HG03460 (cell line): ENCODE data around the gene SLC38A3.

Experiments
- ATAC-seq: cut with Tn5 transposase; IDR thresholded peaks from one replicate; pipeline ENCODE4 v1.9.1; 2021; ENCODE audit not compliant: unreplicated experiment

Gene SLC38A3

DNA sequence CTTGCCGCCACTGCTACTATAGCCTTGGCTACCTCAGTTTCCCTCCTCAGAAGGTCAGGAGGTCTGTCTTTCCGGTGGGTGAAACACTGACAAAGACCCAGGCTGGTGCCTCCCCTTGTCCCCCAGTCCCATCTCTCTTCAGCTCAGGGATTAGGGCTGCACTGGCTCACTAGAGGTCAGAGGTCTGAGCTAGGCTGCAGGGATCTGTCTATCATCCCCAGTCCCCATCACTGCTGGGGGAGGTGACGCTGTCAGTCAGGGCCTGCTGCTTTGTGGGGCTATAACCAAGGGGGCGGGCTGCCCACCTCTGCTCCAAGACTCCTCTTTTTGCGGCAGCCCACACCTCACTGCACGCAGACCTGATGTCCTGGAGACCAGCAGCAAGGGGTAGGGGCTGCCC is 36.3 kb upstream of the SLC38A3 start:
- ATAC-seq = no peak

DNA sequence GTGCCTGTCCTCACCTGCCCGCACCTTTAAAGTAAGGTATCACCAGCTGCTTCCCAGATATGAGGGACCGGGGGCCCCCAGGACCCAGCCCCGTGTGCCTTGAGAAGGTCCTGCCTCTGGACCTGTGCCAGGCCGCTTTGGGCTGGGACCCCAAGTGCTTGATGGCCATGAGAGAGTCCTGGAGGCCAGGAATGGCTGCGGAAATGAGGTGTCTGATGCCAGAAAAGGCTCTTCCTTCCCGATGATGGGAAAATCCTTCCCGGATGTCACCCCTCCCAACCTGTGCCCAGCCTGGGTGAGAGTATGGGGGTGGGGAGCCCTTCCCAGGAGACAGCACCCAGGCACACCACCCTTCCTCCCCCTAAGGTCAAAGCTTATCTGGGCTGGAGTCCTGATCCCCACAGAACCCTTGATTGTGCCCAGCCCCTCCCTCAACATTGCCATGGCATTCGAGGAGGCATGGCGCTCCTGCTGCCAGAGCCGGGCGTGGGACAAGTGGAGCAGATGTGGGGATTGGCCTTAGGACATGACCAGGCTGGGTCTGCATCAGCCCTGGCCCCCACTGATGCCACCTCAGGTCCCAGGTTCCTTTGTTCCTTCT is 35.7 kb upstream of the SLC38A3 start:
- no peak for ATAC-seq

DNA sequence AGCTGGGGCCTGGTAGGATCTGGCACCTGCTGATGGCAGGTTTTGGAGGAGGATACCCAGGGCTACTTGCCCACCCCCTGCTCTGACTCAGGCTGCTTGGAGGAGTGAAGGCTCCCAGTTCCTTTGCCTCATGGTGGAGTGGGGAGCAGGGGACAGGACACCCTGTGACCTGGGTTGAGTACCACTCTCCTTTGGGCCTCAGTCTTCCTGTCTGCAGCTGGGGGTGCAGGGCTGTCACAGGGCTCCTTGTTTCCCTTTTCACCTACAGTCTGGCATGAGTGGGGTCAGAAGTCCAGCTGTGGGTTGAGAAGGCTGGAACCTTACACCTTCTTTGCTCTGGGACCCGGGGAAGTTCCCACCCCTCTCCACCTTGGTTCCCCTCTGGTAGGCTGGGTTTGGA is 35.2 kb upstream of the SLC38A3 start:
- ATAC-seq = no peak

DNA sequence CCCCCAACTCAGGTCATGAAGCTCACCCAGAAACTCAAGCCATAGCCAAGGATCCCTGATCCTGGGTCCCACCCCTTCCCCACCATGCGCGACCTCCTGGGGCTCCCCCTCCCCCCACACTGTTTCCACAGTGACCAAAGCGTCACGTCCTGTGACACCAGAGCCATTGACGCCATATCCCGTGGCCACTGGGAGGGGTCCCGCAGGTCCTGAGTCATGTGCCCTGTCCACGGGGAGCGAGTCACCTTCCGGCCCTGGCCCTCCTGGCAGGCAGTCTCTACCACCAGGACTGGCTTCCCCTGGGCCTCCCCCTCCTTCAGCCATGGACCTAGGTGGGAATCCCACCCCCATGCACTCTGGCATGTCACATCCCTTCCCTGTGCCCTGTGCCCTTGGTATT is 34.4 kb upstream of the SLC38A3 start:
- no peak for ATAC-seq

DNA sequence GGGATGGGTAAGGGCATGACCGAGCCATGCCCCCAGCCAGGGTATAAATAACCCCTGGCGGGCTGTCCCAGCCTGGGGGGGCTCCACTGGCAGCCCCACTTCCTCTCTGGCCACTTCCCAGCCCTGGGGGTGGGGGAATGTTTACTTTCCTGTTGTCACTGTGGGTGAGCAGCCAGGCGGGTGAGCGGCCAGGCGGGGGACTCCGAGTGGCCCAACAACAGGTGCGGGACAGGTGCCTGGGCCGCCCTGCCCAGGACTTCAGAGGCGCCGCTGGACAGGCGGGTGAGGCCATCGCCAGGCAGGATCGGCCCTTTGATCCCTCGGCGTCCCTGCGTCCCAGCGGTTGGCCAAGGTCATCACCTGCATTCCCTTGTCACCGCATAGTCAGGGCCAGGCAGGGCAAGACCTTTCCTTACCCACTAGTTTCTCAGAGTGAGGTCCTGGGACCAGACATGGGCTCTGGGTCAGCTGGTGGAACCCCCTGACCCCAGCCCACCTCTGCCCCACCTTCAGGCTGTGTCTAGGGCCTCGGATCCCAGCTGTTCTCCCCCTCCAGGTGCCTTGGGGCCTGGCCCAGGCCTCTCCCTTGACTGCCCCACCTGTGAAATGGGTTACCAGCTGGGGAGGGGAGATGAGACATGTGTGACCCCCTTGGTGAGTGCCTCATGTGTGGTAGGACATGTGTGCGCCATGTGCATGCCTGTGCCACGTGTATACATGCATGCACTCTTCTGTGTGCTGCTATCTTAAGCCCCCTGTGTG is 33.4 kb upstream of the SLC38A3 start:
- no peak for ATAC-seq

DNA sequence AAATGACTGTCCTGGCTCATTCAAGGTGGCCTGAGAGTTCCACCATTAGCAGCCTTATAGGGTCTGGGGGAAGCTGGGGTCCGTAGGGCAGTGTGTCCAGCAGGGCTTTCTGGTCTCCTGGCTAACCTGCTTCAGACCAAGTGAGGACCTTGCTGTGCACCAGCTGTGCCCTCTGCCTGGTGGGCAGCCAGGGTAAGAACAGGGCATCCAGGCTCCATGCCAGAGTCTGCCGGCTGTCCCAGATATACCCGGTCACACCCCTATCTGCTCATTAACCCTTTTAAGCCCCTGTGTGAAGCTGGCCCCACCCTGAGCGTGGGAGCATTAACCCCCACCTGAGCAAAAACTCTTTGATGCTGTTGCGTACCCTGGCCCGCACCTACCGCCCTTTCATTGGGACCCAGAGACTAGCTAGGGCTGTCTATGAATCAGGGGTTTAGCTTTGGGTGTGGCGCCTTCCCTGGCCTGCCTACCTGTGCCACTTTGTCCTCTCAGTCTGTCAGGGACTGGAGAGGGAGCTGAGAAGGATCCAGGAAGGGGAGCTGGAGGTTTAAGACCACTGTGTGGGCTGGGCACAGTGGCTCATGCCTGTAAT is 32.3 kb upstream of the SLC38A3 start:
- ATAC-seq = no peak

DNA sequence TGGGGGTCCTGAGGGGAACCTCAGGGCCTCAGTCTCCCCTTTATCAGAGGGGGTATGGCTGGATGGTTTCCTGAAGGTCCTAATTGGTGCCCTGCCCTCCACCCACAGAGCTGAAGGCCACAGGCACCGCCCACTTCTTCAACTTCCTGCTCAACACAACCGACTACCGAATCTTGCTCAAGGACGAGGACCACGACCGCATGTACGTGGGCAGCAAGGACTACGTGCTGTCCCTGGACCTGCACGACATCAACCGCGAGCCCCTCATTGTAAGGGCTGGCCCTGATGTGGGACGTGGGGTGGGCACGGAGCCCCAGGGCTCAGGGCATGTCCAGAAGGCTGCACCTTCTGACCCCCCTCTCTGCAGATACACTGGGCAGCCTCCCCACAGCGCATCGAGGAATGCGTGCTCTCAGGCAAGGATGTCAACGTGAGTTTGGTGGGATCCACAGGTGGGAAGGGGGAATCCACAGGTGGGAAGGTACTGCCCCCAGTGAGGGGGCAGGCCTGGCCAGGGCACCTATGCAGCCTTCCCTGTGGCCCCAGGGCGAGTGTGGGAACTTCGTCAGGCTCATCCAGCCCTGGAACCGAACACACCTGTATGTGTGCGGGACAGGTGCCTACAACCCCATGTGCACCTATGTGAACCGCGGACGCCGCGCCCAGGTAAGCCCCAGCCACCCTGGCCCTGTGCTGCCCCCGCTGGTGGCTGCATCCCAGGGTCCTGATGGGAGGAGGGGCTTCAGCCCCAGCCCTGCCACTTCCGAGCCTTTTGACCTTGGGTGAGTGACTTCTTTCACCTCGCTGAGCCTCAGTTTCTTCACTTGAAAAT is 31.2 kb upstream of the SLC38A3 start:
- no peak for ATAC-seq

DNA sequence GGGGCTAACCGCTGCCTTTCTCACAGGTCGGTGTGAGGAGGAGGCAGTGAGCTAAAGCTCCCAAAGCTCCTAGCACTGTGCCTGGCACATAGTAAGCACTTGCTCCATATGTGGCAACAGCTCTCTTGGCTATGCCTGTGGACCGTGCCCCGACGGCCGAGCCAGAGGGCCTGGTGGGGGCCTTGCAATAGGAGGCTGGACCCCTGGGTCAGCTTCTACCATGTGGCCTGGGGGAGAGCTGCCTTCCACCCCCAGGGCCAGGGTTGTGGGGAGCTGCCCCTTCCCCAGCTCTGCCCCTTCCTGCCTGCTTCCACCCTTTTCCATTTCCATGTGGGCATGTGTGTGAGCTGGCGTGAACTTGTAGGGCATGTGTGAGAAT is 30.6 kb upstream of the SLC38A3 start:
- no peak for ATAC-seq

DNA sequence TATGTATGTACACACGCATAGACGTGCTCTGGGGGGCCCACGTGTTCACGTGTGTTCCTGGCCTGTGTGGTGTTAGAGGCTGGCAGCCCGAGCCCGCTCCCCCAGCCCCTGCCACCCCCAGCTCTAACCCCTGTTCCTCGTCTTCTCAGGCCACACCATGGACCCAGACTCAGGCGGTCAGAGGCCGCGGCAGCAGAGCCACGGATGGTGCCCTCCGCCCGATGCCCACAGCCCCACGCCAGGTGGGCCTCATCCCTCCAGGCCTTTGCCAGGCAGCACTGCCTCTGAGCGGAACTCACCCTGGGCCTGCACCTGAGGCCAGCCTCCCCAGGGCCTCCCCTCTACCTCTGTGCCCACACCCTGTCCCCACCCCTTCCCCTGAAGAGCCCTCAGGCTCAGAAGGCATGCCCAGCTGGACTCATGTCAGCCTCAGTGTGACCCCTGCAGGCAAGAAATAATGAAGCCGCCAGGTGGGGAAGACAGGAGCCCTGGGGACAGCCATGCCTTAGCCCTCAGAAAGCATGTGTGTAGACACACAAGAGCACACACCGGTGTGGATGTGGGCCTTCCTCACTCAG is 30.0 kb upstream of the SLC38A3 start:
- no peak for ATAC-seq

DNA sequence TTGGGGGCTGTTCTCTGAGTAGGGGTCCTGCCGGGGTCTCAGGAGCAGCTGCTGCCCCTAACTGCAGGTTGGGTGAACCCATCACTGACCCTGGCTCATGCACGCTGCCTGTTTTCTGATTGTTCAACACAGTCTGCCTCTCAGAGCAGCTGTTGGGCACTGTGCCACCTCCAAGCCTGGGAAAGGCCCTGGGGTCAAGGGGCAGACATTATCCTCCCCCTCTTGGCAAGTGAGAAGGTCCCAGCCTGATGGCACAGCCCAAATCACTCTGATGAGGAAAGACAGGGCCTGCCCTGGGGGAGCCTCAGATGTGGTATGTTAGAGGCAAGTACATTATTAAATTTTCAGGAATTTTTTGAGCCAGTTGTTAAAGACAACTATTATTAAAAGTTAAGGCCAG is 27.7 kb upstream of the SLC38A3 start:
- ATAC-seq = no peak

DNA sequence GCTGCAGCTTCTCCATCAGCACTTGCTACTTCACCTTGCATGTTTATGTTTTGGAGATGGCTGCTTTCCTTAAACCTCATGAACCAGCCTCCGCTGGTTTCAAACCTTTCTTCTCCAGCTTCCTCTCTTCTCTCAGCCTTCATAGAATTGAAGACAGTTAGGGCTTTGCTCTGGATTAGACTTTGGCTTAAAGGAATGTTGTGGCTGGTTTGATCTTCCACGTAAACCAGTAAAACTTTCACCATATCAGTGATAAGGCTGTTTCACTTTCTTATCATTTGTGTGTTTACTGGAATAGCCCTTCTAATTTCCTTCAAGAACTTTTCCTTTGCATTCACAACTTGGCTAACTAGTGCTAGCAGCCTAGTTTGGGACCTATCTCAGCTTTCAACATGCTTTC is 25.4 kb upstream of the SLC38A3 start:
- ATAC-seq = no peak

DNA sequence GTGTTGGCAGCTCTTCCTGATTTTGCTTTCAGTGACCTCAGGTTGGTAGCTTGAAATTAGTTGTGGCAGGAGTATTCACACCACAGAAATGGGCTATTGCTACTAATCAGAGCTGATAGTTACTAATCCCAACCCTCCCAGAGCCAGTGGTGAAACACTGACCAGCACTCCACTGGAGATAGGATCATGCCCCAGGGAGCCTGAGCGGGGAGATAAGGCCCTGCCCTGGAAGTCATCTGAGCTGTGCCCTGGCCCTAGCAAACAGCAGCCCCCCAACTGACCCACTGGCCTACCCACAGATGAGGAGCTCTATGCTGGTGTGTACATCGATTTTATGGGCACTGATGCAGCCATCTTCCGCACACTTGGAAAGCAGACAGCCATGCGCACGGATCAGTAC is 23.1 kb upstream of the SLC38A3 start:
- ATAC-seq = no peak

DNA sequence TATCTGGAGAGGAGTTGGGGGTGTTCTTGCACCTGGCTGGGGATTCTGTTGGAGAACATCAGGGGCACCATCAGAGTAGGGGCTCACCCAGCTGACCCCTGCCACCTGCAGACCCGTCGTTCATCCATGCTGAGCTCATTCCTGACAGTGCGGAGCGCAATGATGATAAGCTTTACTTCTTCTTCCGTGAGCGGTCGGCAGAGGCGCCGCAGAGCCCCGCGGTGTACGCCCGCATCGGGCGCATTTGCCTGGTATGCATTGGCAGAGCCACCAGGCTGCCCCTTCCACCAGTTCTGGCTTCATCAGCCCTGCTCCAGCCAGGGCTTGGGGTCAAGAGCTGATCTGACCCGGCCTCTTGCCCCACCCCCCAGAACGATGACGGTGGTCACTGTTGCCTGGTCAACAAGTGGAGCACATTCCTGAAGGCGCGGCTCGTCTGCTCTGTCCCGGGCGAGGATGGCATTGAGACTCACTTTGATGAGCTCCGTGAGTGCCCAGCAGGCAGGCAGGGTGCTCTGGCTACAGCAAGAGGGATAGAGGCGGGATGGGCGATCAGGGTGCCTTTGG is 22.5 kb upstream of the SLC38A3 start:
- ATAC-seq = no peak

DNA sequence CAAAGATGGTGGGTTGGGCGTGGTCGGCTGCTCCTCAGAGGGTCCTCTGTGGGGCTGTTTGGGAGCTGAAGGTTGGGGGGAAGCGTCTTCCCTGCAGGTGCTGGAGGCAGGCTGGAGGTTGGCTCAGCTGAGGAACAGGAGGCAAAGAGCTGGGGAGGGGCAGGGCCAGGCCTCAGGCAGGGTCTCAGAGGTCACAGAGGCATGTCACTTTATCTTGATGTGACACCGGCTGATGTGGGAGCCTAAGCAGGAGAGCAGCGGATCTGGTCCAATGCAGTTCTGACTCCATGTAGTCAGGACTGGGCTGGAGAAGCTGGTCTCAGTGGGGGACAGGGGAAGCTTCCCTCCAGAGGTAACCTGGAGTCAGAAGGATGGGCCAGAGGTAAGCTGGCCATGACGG is 21.3 kb upstream of the SLC38A3 start:
- no peak for ATAC-seq

DNA sequence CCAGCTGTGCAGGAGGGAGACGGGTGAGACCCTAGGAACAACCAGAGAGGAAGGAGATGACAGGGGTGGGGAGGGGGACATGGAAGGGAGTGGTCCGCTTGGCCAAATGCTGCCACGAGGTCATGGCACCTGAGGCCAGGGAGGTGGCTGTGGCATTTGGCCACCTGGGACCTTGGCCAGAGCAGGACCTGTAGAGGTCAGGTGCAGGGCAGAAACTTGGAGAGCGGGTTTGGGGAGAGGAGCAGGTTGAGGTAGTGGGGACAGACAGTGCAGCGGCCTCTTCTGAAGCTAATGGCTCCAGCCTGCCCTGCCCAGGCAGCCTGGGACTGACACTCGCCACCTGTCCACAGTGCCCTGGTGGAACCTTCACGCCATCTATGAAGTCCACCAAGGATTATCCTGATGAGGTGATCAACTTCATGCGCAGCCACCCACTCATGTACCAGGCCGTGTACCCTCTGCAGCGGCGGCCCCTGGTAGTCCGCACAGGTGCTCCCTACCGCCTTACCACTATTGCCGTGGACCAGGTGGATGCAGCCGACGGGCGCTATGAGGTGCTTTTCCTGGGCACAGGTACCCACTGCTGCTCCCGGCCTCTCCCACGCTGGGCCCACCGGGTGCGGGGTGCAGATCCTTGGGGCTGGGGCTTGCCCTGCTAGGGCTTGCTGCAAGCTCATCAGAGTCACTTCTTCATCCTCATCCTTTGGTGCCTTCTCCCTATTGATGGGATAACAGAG is 20.7 kb upstream of the SLC38A3 start:
- ATAC-seq = no peak

DNA sequence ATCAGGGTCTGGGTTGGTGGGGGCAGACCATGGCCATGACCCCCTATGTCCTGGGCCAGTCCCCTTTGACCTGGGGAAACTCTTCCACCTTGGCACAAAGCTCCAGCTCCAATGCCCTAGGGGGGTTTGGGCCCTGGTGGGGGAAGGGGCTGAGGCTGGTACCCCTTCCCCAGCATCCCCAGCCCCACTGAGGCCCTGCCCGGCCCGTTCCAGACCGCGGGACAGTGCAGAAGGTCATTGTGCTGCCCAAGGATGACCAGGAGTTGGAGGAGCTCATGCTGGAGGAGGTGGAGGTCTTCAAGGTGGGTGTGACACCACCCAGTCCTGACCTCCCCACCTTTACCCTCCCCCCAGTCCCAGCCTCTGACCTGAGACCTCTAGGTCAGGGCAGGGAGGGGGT is 19.8 kb upstream of the SLC38A3 start:
- no peak for ATAC-seq

DNA sequence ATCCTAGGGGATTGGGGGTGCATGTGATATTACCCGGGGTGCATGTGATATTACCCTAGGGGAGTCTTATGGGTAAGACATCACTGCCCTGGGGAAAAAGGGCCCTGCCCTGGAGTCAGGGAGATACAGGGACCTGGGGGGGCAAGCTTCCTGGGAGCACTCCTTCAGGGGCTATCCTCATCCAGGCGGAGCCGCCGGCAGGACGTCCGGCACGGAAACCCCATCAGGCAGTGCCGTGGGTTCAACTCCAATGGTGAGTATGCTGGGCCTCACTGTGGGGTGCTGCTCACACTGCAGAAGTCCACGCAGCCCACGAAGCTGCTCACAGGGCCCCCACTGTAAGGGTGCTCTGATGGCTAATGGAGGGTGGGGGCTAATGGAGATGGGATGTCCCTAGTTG is 19.0 kb upstream of the SLC38A3 start:
- no peak for ATAC-seq

DNA sequence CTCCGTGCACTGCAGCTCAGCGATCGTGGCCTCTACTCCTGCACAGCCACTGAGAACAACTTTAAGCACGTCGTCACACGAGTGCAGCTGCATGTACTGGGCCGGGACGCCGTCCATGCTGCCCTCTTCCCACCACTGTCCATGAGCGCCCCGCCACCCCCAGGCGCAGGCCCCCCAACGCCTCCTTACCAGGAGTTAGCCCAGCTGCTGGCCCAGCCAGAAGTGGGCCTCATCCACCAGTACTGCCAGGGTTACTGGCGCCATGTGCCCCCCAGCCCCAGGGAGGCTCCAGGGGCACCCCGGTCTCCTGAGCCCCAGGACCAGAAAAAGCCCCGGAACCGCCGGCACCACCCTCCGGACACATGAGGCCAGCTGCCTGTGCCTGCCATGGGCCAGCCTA is 17.3 kb upstream of the SLC38A3 start:
- no peak for ATAC-seq

DNA sequence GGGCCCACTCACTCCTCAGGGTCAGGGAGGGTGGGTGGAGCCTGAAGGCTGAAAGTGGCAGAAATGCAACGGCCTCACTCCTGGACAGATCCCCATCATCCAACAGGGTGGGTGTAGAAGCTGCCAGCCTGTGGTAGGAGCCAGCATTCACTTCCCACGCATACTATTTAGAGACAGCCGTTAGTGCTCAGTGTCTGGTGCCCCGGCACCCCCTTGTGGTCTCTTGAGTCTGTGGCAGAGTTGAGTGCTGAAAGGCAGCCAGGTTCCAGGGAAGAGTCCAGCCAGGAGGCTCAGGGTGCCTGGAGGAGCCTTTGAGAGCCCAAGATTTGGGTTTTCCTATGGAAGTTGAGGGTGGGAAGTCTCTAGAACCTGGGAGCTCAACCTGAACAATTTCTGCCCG is 15.8 kb upstream of the SLC38A3 start:
- ATAC-seq = no peak

DNA sequence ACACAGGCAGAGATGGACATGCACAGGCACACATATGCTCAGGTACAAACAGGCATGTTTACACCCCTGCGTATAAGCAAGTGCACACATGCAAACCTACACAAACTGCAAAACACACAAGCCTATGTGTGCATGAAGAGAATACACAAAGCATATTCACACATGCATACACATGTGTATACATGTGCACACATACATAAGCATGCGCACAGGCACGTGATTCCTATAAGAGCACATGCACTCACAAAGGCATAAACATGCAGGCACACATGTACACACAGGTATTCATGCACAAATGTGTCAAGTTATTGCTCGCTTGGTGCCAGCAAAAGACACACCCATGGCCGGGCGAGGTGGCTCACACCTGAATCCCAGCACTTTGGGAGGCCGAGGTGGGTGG is 15.1 kb upstream of the SLC38A3 start:
- no peak for ATAC-seq
